Effector CD4-positive, alpha-beta T cell (primary cell): ENCODE measurements around the gene KMT2E.

Source experiments
- DNase-seq: peaks from one replicate; pipeline ENCODE4 v3.0.0-alpha.2; 2020

KMT2E gene

DNA sequence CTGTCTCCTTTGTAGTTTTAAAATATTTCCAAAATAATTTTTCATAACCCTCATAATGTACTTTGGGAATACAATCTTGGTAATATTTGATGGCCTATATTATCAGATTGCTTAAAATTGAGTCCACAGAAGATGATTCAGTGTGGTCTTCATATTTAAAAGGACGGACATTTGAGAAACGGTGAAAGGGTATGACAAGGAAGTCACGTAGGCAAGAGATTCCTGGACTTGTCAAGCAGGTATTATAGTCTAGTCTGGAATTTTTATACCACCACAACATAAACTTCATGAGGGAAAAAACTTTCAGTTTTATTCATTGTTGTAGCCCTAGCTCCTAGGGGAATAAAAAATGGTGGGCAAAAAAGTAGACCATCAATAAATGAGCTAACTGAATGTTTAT, 82.3 kb downstream of the KMT2E start:
- no peak for DNase-seq

GRCh38 chr7:105097619-105098018, 83.6 kb downstream of the KMT2E start:
- no peak for DNase-seq

DNA sequence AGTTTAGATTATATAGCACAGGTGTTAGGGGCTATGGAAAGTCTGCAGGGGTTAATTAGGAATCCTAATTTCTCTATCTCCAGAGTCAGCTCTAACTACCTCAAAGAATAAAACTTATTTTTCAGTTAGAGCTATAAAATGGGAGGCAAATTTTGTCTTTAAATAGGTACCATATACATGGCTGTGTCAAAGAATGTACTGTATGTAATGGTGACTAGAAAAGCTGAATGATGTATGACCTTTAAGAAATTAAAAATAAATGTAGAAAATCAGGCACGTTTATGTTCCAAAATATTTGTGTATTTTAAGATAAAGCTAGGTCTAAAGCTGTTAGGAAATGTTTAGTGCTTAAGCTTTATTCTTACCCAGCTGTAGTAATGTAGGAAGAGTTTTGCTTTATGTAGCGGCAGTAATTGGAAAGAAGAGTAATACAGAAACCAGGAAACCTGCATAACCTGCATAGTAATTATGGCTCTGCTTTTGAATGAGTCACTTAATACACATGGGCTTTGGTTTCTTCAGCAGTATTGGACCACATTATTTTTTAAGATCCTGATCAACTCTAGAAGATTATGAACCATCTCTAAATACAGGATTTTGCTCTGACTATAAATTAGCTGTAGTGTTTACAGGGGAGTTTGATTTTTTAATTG, 85.0 kb downstream of the KMT2E start:
- no peak for DNase-seq

GRCh38 chr7:105101864-105102263, 87.9 kb downstream of the KMT2E start:
- DNase-seq, result no peak

GRCh38 chr7:105102557-105103352, 88.8 kb downstream of the KMT2E start:
- DNase-seq, result no peak

DNA sequence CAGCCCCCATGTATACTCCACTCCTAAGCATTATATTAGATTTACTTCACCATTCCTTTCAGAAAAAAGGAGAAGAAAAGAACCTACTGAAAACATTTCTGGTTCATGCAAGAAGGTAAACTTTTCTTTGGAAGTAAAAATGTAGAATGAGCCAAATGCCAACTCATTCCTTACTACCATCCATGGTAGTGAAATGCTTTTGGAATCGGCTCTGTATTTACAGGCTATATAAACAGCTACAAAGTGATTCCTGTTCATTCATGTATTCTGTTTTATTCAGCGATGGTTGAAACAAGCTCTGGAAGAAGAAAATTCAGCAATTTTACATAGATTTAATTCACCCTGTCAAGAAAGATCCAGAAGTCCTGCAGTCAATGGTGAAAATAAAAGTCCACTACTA, 91.6 kb downstream of the KMT2E start:
- DNase-seq, result no peak

- DNase-seq, result no peak
Observed at GRCh38 chr7:105106473-105106872, 92.5 kb downstream of the KMT2E start.

- no peak for DNase-seq
Observed at GRCh38 chr7:105107458-105107857, 93.5 kb downstream of the KMT2E start.

DNA sequence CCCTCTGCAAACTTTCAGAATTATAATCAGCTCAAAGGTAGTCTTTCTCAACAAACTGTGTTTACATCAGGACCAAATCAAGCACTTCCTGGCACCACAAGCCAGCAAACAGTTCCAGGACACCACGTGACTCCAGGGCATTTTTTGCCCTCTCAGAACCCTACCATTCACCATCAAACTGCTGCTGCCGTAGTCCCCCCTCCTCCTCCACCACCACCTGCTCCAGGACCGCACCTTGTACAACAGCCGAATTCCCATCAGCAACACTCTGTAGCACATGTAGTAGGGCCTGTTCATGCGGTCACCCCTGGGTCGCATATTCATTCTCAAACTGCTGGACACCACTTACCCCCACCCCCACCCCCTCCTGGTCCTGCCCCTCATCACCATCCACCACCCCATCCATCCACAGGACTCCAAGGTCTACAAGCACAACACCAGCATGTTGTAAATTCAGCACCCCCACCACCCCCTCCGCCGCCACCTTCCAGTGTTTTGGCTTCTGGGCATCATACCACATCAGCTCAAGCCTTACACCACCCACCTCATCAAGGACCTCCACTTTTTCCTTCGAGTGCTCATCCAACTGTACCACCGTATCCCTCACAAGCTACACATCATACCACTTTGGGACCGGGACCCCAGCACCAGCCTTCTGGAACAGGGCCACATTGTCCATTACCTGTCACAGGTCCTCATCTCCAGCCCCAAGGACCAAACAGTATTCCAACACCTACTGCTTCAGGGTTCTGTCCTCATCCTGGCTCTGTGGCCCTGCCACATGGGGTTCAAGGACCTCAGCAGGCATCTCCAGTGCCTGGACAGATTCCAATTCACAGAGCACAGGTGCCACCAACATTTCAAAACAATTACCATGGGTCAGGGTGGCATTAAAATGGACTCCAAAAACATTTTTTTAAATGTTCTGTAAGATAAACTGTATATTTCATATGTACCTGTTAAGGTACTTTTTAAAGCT, 98.7 kb downstream of the KMT2E start:
- no peak for DNase-seq

GRCh38 chr7:105118612-105119600, 104.9 kb downstream of the KMT2E start:
- no peak for DNase-seq

DNA sequence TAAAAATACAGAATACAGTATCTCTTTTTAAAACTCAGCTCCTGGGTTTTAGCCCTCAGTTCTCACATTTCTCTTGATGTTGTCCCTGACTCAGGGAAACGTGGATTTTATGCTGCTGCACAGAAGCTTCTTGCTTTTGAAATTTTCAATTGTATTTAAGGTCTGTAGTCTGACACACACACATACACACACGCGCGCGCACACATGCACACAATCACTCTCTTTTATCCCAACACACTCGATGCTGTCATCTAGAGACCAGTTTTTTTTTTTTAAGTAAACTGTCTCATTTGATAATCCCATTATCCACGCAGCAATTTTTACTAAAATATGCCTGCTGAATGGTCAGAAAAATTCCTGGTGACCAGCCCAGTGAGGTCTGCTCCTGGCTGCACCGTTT, 108.6 kb downstream of the KMT2E start:
- DNase-seq, result no peak

DNA sequence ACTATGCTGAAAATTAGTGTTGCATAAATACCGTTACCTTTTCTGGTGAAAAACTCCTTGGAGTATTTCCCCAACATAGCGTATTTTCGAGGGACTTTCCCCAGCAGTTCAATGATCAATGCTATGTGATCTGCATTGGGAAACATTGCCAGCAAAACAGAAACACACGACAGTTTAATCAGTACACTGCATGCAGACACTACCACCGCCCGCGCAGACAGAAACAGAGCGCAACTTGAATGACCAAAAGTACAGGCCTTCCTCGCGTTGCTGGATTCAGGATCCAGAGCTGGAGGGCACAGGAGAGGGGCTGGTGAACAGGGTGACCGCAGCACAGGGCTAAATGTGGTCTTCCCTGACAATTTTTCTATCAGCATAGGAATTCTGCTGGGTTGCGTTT, 111.7 kb downstream of the KMT2E start:
- no peak for DNase-seq

DNA sequence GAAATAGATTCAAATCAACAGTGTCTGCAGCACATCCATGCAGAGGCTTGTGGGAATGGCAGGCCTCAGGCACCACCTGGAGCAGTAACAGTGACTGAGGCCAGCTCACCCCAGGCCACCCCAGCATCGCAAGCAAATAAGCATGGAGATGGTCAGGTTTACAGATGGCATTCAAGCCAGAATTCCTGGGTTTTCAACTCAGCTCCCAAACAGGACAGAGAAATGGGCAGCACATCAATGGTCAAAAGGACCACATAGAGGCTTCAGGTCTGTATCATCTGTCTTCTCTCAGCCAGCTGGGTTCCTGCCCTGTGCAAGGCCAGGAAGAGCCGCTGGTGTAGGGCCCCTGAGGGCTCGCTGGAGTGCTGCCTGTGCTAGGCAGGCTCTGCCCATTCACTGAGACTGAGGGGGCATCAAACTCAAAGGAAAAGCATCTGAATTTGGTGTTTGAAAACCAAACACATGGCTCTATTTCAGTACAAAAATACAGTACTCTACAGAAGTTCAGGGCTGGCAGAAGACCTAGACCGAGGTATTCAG, 112.5 kb downstream of the KMT2E start:
- DNase-seq, result no peak

DNA sequence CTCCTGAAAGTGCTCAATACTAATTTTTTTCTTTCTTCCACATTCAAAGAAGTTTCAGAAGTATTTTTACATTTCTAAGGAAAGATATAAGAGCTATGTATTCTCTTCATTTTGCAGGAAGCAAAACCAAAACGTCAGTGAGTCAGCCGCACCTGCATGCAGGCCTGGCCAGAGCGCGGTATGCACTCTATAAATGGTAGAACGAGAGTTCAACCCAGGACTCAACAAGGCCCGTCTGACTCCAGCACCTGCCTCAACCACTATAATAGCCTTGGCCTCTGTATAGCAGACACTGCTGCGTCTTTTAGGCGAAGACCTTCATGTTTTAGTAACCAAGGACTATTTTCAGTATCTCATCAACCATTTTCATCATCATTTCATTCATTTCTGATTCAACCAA, 113.2 kb downstream of the KMT2E start:
- DNase-seq, result no peak

DNA sequence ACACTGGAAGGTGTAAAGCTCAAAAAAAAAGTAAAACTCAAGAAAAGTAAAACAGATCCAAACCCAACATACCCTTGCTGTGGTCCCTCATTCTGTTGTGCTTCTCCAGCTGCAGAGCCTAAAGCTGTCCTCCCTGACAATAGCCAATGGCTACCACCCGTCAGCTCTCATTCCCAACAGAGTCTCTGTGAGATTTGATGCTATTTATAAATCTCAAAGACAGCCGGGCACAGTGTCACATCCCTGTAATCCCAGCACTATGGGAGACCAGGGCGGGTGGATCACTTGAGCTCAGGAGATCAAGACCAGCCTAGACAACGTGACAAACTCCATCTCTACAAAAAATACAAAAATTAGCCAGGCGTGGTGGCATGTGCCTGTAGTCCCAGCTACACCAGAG, 116.0 kb downstream of the KMT2E start:
- no peak for DNase-seq

DNA sequence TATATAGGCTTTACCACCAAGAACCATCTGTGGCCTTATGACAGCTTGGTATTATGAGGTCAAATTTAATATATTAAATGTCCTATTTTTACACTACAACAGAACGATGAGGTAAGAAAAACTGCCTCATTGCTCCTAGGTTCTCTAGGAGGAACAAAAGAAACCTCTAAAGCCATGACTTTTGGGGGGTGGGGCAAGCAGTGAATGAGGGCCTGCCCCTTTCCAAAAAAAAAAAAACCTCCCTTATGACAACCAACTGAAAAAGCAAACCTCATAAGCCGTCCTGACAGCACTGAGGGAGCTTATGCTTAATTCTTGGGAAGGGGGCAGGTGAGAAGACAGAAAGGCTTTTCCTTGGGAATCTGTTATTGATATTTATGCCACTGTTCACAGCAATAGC, 116.6 kb downstream of the KMT2E start:
- DNase-seq, result no peak

DNA sequence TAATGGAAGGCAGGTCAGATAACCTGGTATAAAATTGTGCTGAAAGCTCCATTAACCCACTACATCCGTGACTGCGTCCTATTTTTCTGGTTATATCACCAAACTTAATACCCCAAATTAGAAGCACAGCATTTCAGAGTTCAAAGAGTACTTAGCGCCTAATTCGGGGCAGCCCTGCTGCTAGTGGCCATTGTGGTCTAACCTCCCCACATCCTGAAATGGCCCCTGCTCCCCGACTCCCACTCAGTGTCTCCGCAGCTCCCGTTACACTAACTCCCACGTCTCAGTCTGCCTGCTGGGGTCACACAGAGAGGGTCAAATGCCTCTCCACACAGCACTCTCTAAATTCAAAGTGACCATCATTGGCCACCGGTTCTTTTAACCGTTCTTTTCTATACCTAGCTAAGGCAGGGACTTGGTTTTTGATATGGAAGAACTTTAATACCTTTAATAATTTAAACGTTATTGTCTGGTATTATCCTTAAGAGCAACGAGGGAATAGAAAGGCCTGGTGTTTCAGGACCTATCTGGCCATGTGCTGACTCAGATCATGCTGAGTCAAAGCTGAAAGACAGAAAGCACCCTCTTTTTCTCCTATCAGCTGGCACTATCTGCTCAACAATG, 117.1 kb downstream of the KMT2E start:
- no peak for DNase-seq

DNA sequence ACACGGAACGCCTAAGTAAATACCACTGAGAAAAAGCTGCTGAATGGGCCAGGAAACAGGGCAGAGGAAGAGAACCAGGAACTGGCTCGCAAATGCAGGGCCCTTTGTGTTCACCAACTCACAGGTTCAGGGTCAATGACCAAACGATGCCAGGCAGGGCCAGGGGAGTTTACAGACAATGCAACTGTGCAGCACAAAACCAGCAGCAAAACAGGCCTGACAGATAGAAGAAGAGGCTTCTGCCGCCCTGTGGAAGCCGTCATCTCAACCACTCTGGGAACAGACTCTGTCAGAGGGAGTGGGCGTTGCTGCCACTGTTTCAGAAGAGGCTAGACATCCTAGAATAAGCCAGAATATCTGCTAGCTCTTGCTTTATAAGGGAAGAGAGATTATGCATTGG, 117.9 kb downstream of the KMT2E start:
- DNase-seq, result no peak

- no peak for DNase-seq
Observed at GRCh38 chr7:105132335-105132734, 118.3 kb downstream of the KMT2E start.

GRCh38 chr7:105132835-105133234, 118.8 kb downstream of the KMT2E start:
- no peak for DNase-seq

DNA sequence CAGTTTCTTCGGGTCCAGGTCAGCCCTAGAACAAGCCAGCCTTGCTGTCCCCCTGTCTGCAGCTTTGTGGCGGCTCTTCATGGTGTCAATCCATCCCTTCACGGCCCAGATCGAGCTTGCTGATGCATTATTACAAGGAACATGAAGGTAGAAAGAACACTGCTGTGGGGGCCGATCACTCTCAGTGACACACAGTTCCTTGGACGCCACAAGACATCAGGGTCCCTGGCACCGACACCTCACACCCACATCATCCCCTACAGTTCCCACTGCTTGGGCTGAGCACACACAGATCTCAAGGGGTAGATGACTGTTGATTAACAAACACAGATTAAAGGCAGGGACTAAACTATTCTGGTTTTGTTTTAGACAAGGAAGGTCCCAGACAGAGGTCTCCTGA, 119.4 kb downstream of the KMT2E start:
- no peak for DNase-seq
